HAP-1 (cell line): ENCODE data around the gene OPTC.
"Not testable (repeated sequence)": the region's sequence is repeated elsewhere in the genome, so short reads cannot be mapped to it uniquely, and the experiment has no call there.

Source experiments
- DNase-seq, 2 experiments: peaks; one replicate each; pipeline ENCODE4 v3.0.0-alpha.2; 2016 to 2020; ENCODE audit warnings: low spot score in 2 of 2
- H3K27me3 ChIP-seq: fragments of 250-450 bp; sonication (Bioruptor Pico); 2 replicates; pipeline ENCODE4 v1.5.1; 2020; ENCODE audit warnings: low read depth, mild to moderate bottlenecking, moderate library complexity
- H3K36me3 ChIP-seq: fragments of 250-450 bp; sonication (Bioruptor Pico); replicated peaks from 2 replicates; pipeline ENCODE4 v1.5.1; 2020; ENCODE audit warnings: mild to moderate bottlenecking
- H3K4me1 ChIP-seq: fragments of 250-450 bp; sonication (Bioruptor Pico); 2 replicates; pipeline ENCODE4 v1.5.1; 2020; ENCODE audit warnings: mild to moderate bottlenecking
- H3K4me3 ChIP-seq: fragments of 250-450 bp; sonication (Bioruptor Pico); 2 replicates; pipeline ENCODE4 v1.5.1; 2020; ENCODE audit warnings: mild to moderate bottlenecking, moderate library complexity
- H3K9me3 ChIP-seq: fragments of 250-450 bp; sonication (Bioruptor Pico); 2 replicates; pipeline ENCODE4 v1.5.1; 2020; ENCODE audit warnings: mild to moderate bottlenecking, moderate library complexity
- in situ Hi-C: fragments of 300-500 bp; cut with MboI; formaldehyde crosslinking; loops from 3 replicates; pipeline ENCODE4 v1.14.3; 2020; ENCODE audit warnings: low sequenced_read_pairs, inconsistent platforms, mixed read lengths

OPTC gene

GRCh38 chr1:203458078-203458477 lies 35.9 kb upstream of the OPTC start:
- in situ Hi-C loops: no loop called here
- Histone ChIP-seq H3K4me1 (no peaks in the 10 kb centered on the region), H3K36me3 (no peaks in the 10 kb centered on the region), H3K27me3 (peaks cover 18% of the 10 kb centered on the region), H3K4me3 (no peak overlapping the region), H3K9me3 (no peaks in the 10 kb centered on the region)
- DNase-seq: no peak

GRCh38 chr1:203459671-203460201 lies 34.2 kb upstream of the OPTC start:
- no peaks in the 10 kb centered on the region for H3K9me3 ChIP-seq
- no peaks in the 10 kb centered on the region for H3K4me1 ChIP-seq
- H3K36me3 ChIP-seq: no peaks in the 10 kb centered on the region
- DNase-seq: no peak
- in situ Hi-C loops: no loop called here
- H3K4me3 ChIP-seq: no peak overlapping the region
- H3K27me3 ChIP-seq: peaks cover 12% of the 10 kb centered on the region; the same call in 1 of the 2 replicates

GRCh38 chr1:203461717-203462116 lies 32.2 kb upstream of the OPTC start:
- DNase-seq: no peak
- peaks cover 8% of the 10 kb centered on the region for H3K4me1 ChIP-seq
- H3K4me3 ChIP-seq: no peak overlapping the region
- no peaks in the 10 kb centered on the region for H3K9me3 ChIP-seq
- no peaks in the 10 kb centered on the region for H3K36me3 ChIP-seq
- in situ Hi-C loops: no loop called here
- peaks cover 12% of the 10 kb centered on the region; the same call in 1 of the 2 replicates for H3K27me3 ChIP-seq

GRCh38 chr1:203462143-203462542 lies 31.8 kb upstream of the OPTC start:
- peaks cover 8% of the 10 kb centered on the region for H3K4me1 ChIP-seq
- peaks cover 12% of the 10 kb centered on the region; the same call in 1 of the 2 replicates for H3K27me3 ChIP-seq
- no peaks in the 10 kb centered on the region for H3K36me3 ChIP-seq
- no peaks in the 10 kb centered on the region for H3K9me3 ChIP-seq
- DNase-seq: no peak
- H3K4me3 ChIP-seq: no peak overlapping the region
- in situ Hi-C loops: no loop called here

- in situ Hi-C loops: no loop called here
- Histone ChIP-seq H3K36me3 (no peaks in the 10 kb centered on the region), H3K9me3 (no peaks in the 10 kb centered on the region), H3K4me3 (no peak overlapping the region), H3K27me3 (0 out of 2 replicates have a peak, but pooled peaks cover 8% of the 10 kb centered on the region), H3K4me1 (peaks cover 8% of the 10 kb centered on the region)
- DNase-seq: no peak
Measured at GRCh38 chr1:203462878-203463277, 31.1 kb upstream of the OPTC start.

- Histone ChIP-seq H3K36me3 (no peaks in the 10 kb centered on the region), H3K4me3 (no peak overlapping the region), H3K9me3 (no peaks in the 10 kb centered on the region), H3K4me1 (peaks cover 8% of the 10 kb centered on the region), H3K27me3 (0 out of 2 replicates have a peak, but pooled peaks cover 5% of the 10 kb centered on the region)
- DNase-seq: no peak
- in situ Hi-C loops: no loop called here
Measured at GRCh38 chr1:203463469-203464062, 30.4 kb upstream of the OPTC start.

- no peak for DNase-seq
- Histone ChIP-seq H3K27me3 (0 out of 2 replicates have a peak, but pooled peaks cover 5% of the 10 kb centered on the region), H3K9me3 (no peaks in the 10 kb centered on the region), H3K4me3 (no peak overlapping the region), H3K4me1 (peaks cover 8% of the 10 kb centered on the region), H3K36me3 (no peaks in the 10 kb centered on the region)
- in situ Hi-C loops: no loop called here
Measured at GRCh38 chr1:203464226-203464625, 29.7 kb upstream of the OPTC start.

- Histone ChIP-seq H3K27me3 (0 out of 2 replicates have a peak, but pooled peaks cover 5% of the 10 kb centered on the region), H3K4me1 (peaks cover 8% of the 10 kb centered on the region), H3K4me3 (no peak overlapping the region), H3K9me3 (no peaks in the 10 kb centered on the region), H3K36me3 (no peaks in the 10 kb centered on the region)
- in situ Hi-C loops: no loop called here
- no peak for DNase-seq
Measured at GRCh38 chr1:203464743-203465142, 29.2 kb upstream of the OPTC start.

GRCh38 chr1:203465146-203465798 lies 28.7 kb upstream of the OPTC start:
- peaks cover 8% of the 10 kb centered on the region for H3K4me1 ChIP-seq
- H3K27me3 ChIP-seq: 0 out of 2 replicates have a peak, but pooled peaks cover 3% of the 10 kb centered on the region
- H3K9me3 ChIP-seq: no peaks in the 10 kb centered on the region
- no peak overlapping the region for H3K4me3 ChIP-seq
- DNase-seq: no peak
- in situ Hi-C loops: no loop called here
- H3K36me3 ChIP-seq: no peaks in the 10 kb centered on the region

- Histone ChIP-seq H3K4me1 (peaks cover 8% of the 10 kb centered on the region), H3K36me3 (no peaks in the 10 kb centered on the region), H3K4me3 (no peak overlapping the region), H3K9me3 (no peaks in the 10 kb centered on the region), H3K27me3 (no peaks in the 10 kb centered on the region)
- peak; percentile 32 to 62 for DNase-seq
- in situ Hi-C loops: no loop called here
Measured at GRCh38 chr1:203465948-203466347, 28.0 kb upstream of the OPTC start.

- H3K9me3 ChIP-seq, H3K4me1 ChIP-seq, H3K36me3 ChIP-seq, in situ Hi-C loops, H3K4me3 ChIP-seq, H3K27me3 ChIP-seq, DNase-seq: not testable (repeated sequence)
Measured at GRCh38 chr1:203466906-203467549, 26.9 kb upstream of the OPTC start.

GRCh38 chr1:203467550-203467921 lies 26.4 kb upstream of the OPTC start:
- in situ Hi-C loops: no loop called here
- no peak overlapping the region for H3K4me3 ChIP-seq
- H3K36me3 ChIP-seq: no peaks in the 10 kb centered on the region
- no peaks in the 10 kb centered on the region for H3K9me3 ChIP-seq
- no peaks in the 10 kb centered on the region for H3K27me3 ChIP-seq
- no peak for DNase-seq
- peaks cover 8% of the 10 kb centered on the region for H3K4me1 ChIP-seq

GRCh38 chr1:203468326-203468725 lies 25.6 kb upstream of the OPTC start:
- DNase-seq: no peak
- in situ Hi-C loops: no loop called here
- Histone ChIP-seq H3K9me3 (no peaks in the 10 kb centered on the region), H3K36me3 (no peaks in the 10 kb centered on the region), H3K4me1 (peaks cover 8% of the 10 kb centered on the region), H3K27me3 (no peaks in the 10 kb centered on the region), H3K4me3 (no peak overlapping the region)

GRCh38 chr1:203470240-203470639 lies 23.7 kb upstream of the OPTC start:
- DNase-seq: no peak
- Histone ChIP-seq H3K36me3 (no peaks in the 10 kb centered on the region), H3K4me3 (no peak overlapping the region), H3K9me3 (no peaks in the 10 kb centered on the region), H3K4me1 (peaks cover 8% of the 10 kb centered on the region), H3K27me3 (peaks cover 3% of the 10 kb centered on the region; the same call in 1 of the 2 replicates)
- in situ Hi-C loops: no loop called here
